Gastroesophageal sphincter (tissue), 4 donors: Measurements from ENCODE around the gene AMZ2. TPM values are rescaled to one million over a fixed set of nuclear protein-coding genes. Genes with fewer than 3 reads are reported as not detected.
"Not testable (repeated sequence)": the region's sequence is repeated elsewhere in the genome, so short reads cannot be mapped to it uniquely, and the experiment has no call there.

Experiments used
- ATAC-seq: fragments of 150-250 bp; one replicate; pipeline ENCODE4 v1.9.1; 2016; ENCODE audit warnings: mild to moderate bottlenecking, moderate library complexity
- H3K27ac ChIP-seq, 4 donors: fragments of 200-600 bp; sonication (generic) in 3 of 4; 1 replicate in 3 of 4; 2 replicates in 1 of 4; pipeline ENCODE4 v1.5.1; 2016 to 2019
- H3K27me3 ChIP-seq: fragments of 200-600 bp; sonication (generic); one replicate; pipeline ENCODE4 v1.5.1; 2019
- H3K36me3 ChIP-seq, 2 donors: fragments of 200-600 bp; sonication (generic); one replicate each; pipeline ENCODE4 v1.5.1; 2019; ENCODE audit warnings: control low read depth in 1 of 2
- H3K4me1 ChIP-seq, 3 donors: fragments of 200-600 bp; sonication (generic); 1 replicate in 2 of 3; 2 replicates in 1 of 3; pipeline ENCODE4 v1.5.1; 2016 to 2019; ENCODE audit warnings: control low read depth in 2 of 3
- H3K4me3 ChIP-seq, 2 donors: fragments of 200-600 bp; sonication (generic); one replicate each; pipeline ENCODE4 v1.5.1; 2019; ENCODE audit warnings: mild to moderate bottlenecking in 1 of 2, moderate library complexity in 1 of 2
- H3K9me3 ChIP-seq, 3 donors: fragments of 200-600 bp; sonication (generic); one replicate each; pipeline ENCODE4 v1.5.1; 2017 to 2019; ENCODE audit warnings: control low read depth in 2 of 3
- CTCF ChIP-seq, 4 experiments: fragments of 200-600 bp in 2 of 4; fragments of 450-650 bp in 2 of 4; sonication (generic) in 1 of 4; IDR thresholded peaks; one replicate each; pipeline ENCODE4 v1.5.1; 2017 to 2019; ENCODE audit warnings: antibody characterized with exemption in 4 of 4, mild to moderate bottlenecking in 2 of 4, moderate library complexity in 2 of 4
- EP300 ChIP-seq: sonication (generic); formaldehyde crosslinking; IDR thresholded peaks from one replicate; pipeline ENCODE4 v1.6.1; 2017; ENCODE audit warnings: antibody characterized with exemption, mild to moderate bottlenecking
- POLR2A ChIP-seq, 2 donors: fragments of 450-650 bp; IDR thresholded peaks; one replicate each; pipeline ENCODE4 v1.6.1; 2017; ENCODE audit warnings: antibody characterized with exemption in 2 of 2, mild to moderate bottlenecking in 2 of 2, moderate library complexity in 1 of 2
- POLR2AphosphoS5 ChIP-seq: sonication (generic); formaldehyde crosslinking; IDR thresholded peaks from one replicate; pipeline ENCODE4 v1.6.1; 2017; ENCODE audit warnings: antibody characterized with exemption
- WGBS, 2 donors: methylation state at CpG; one replicate each; pipeline ENCODE4 v1.1.5; 2018; ENCODE audit warnings: low coverage in 1 of 2; 5-methylcytosine and 5-hydroxymethylcytosine counted together
- total RNA-seq, 4 donors: library from RNA; depleted of rRNA; stranded (reverse); fragments of >200 nt; gene quantifications; one replicate each; pipeline ENCODE4 v1.1.0, GENCODE V29; 2016

The AMZ2 gene
- total RNA-seq, 4 donors from 2014 or later: 54.9 to 76.5 (median 59.6) TPM

GRCh38 chr17:68277807-68278206 is 30.0 kb downstream of the AMZ2 start:
- no peaks in the 10 kb centered on the region for H3K27me3 ChIP-seq
- no peaks in the 10 kb centered on the region for H3K4me1 ChIP-seq
- H3K36me3 ChIP-seq: peaks cover 0 to 10% of the 10 kb centered on the region in 2 donors
- TF ChIP-seq EP300 (no peak), POLR2A (IDR thresholded peaks at IDR 0.05) (no peak), CTCF (IDR thresholded peaks at IDR 0.05) (no peak), POLR2AphosphoS5 (no peak)
- no peak for ATAC-seq
- H3K4me3 ChIP-seq: no peak overlapping the region
- 91 to 98% methylated on average over 5 of the region's 5 CpGs for WGBS, 2 donors
- H3K9me3 ChIP-seq: peaks cover 0 to 13% (median 0%) of the 10 kb centered on the region in 3 donors
- H3K27ac ChIP-seq: no peak overlapping the region

GRCh38 chr17:68281965-68282364 is 34.1 kb downstream of the AMZ2 start:
- H3K36me3 ChIP-seq, H3K27ac ChIP-seq, H3K4me3 ChIP-seq, H3K27me3 ChIP-seq, H3K4me1 ChIP-seq, ATAC-seq: not testable (repeated sequence)
- 0% methylated on average over 1 of the region's 6 CpGs for WGBS, 2 donors
- H3K9me3 ChIP-seq: peaks cover 0 to 13% (median 0%) of the 10 kb centered on the region in 3 donors

GRCh38 chr17:68288375-68288774 is 40.5 kb downstream of the AMZ2 start:
- Histone ChIP-seq H3K27me3 (peaks cover 40% of the 10 kb centered on the region), H3K36me3 (no peaks in the 10 kb centered on the region), H3K4me3 (no peak overlapping the region), H3K9me3 (no peaks in the 10 kb centered on the region), H3K27ac (no peak overlapping the region), H3K4me1 (peaks cover 0 to 31% (median 0%) of the 10 kb centered on the region in 3 donors)
- 68 to 94% methylated on average over 4 to 5 of the region's 5 CpGs for WGBS, 2 donors
- ATAC-seq: no peak
- no peak for TF ChIP-seq EP300
- TF ChIP-seq POLR2A (IDR thresholded peaks at IDR 0.05): no peak
- TF ChIP-seq CTCF (IDR thresholded peaks at IDR 0.05): no peak
- no peak for TF ChIP-seq POLR2AphosphoS5

- no peaks in the 10 kb centered on the region for H3K36me3 ChIP-seq
- TF ChIP-seq POLR2AphosphoS5 (no peak), CTCF (IDR thresholded peaks at IDR 0.05) (no peak), POLR2A (IDR thresholded peaks at IDR 0.05) (no peak), EP300 (no peak)
- peaks cover 0 to 31% (median 0%) of the 10 kb centered on the region in 3 donors for H3K4me1 ChIP-seq
- H3K27me3 ChIP-seq: peaks cover 44% of the 10 kb centered on the region
- no peak overlapping the region for H3K27ac ChIP-seq
- ATAC-seq: no peak
- H3K9me3 ChIP-seq: no peaks in the 10 kb centered on the region
- WGBS, 2 donors: 75 to 95% methylated on average over 2 to 3 of the region's 7 CpGs
- H3K4me3 ChIP-seq: no peak overlapping the region
Observed at GRCh38 chr17:68288804-68289203, 41.0 kb downstream of the AMZ2 start.

- Histone ChIP-seq H3K4me3 (no peak overlapping the region), H3K27me3 (peaks cover 51% of the 10 kb centered on the region), H3K36me3 (no peaks in the 10 kb centered on the region), H3K27ac (no peak overlapping the region), H3K4me1 (peaks cover 0 to 31% (median 0%) of the 10 kb centered on the region in 3 donors), H3K9me3 (no peaks in the 10 kb centered on the region)
- no peak for ATAC-seq
- TF ChIP-seq CTCF (IDR thresholded peaks at IDR 0.05) (no peak), POLR2AphosphoS5 (no peak), EP300 (no peak), POLR2A (IDR thresholded peaks at IDR 0.05) (no peak)
- WGBS, 2 donors: 70 to 73% methylated on average over 5 to 7 of the region's 7 CpGs
Observed at GRCh38 chr17:68289473-68289872, 41.6 kb downstream of the AMZ2 start.
